Measurements from ENCODE around the gene PKIB. TPM values are rescaled to one million over a fixed set of nuclear protein-coding genes. Genes with fewer than 3 reads are reported as not detected.

The PKIB gene
- total and polyA plus RNA-seq, 2 experiments from 2014 or later: 51.0 to 85.8 TPM

GRCh38 chr6:122666418-122666817 lies 56.2 kb downstream of the PKIB start:
- Histone ChIP-seq H3K4me3 (no peak overlapping the region), H3K27me3 (no peaks in the 10 kb centered on the region), H3K36me3 (no peaks in the 10 kb centered on the region), H3K27ac (no peak overlapping the region), H3K4me1 (ENCODE audit: low read depth) (no peaks in the 10 kb centered on the region), H3K9me3 (ENCODE audit: low read depth) (no peaks in the 10 kb centered on the region)
- TF ChIP-seq, protein P1, sequence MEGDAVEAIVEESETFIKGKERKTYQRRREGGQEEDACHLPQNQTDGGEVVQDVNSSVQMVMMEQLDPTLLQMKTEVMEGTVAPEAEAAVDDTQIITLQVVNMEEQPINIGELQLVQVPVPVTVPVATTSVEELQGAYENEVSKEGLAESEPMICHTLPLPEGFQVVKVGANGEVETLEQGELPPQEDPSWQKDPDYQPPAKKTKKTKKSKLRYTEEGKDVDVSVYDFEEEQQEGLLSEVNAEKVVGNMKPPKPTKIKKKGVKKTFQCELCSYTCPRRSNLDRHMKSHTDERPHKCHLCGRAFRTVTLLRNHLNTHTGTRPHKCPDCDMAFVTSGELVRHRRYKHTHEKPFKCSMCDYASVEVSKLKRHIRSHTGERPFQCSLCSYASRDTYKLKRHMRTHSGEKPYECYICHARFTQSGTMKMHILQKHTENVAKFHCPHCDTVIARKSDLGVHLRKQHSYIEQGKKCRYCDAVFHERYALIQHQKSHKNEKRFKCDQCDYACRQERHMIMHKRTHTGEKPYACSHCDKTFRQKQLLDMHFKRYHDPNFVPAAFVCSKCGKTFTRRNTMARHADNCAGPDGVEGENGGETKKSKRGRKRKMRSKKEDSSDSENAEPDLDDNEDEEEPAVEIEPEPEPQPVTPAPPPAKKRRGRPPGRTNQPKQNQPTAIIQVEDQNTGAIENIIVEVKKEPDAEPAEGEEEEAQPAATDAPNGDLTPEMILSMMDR (IDR thresholded peaks at IDR 0.05; ENCODE audit: low read depth, low read length): no peak
- DNase-seq (ENCODE audit: low read depth in 1 of 2, low spot score in 1 of 2): no peak

- Histone ChIP-seq H3K4me1 (ENCODE audit: low read depth) (no peaks in the 10 kb centered on the region), H3K36me3 (no peaks in the 10 kb centered on the region), H3K9me3 (ENCODE audit: low read depth) (no peaks in the 10 kb centered on the region), H3K4me3 (no peak overlapping the region), H3K27me3 (no peaks in the 10 kb centered on the region), H3K27ac (no peak overlapping the region)
- TF ChIP-seq, protein P1 (IDR thresholded peaks at IDR 0.05; ENCODE audit: low read depth, low read length): no peak
- DNase-seq (ENCODE audit: low read depth in 1 of 2, low spot score in 1 of 2): no peak
These were observed 59.2 kb downstream of the PKIB start for GRCh38 chr6:122669418-122669817.

GRCh38 chr6:122669868-122670267 lies 59.7 kb downstream of the PKIB start:
- H3K9me3 ChIP-seq (ENCODE audit: low read depth): no peaks in the 10 kb centered on the region
- no peaks in the 10 kb centered on the region for H3K36me3 ChIP-seq
- TF ChIP-seq, protein P1 (IDR thresholded peaks at IDR 0.05; ENCODE audit: low read depth, low read length): no peak
- no peak overlapping the region for H3K27ac ChIP-seq
- no peak overlapping the region for H3K4me3 ChIP-seq
- DNase-seq (ENCODE audit: low read depth in 1 of 2, low spot score in 1 of 2): no peak
- H3K4me1 ChIP-seq (ENCODE audit: low read depth): no peaks in the 10 kb centered on the region
- no peaks in the 10 kb centered on the region for H3K27me3 ChIP-seq

DNA sequence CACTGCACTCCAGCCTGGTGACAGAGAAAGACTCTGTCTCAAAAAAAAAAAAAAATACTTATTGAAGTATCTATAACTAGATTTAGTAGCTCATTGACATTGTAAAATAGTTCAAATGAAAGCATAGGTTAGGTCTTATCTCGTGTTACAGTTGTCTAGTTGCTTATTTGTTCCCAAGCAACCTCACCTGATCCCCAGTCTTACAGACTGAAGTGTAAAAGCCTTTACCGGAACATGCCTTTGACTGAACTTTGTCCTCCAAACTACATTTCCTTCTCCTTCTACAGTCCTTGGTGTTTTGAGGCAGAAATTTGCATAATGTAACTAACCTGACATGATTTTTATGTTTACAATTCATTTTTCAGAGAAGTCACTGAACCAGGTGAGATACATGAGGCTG lies 61.0 kb downstream of the PKIB start:
- Histone ChIP-seq H3K9me3 (ENCODE audit: low read depth) (no peaks in the 10 kb centered on the region), H3K4me1 (ENCODE audit: low read depth) (no peaks in the 10 kb centered on the region), H3K27ac (no peak overlapping the region), H3K4me3 (no peak overlapping the region), H3K36me3 (no peaks in the 10 kb centered on the region), H3K27me3 (no peaks in the 10 kb centered on the region)
- TF ChIP-seq, protein P1 (IDR thresholded peaks at IDR 0.05; ENCODE audit: low read depth, low read length): no peak
- DNase-seq (ENCODE audit: low read depth in 1 of 2, low spot score in 1 of 2): no peak

DNA sequence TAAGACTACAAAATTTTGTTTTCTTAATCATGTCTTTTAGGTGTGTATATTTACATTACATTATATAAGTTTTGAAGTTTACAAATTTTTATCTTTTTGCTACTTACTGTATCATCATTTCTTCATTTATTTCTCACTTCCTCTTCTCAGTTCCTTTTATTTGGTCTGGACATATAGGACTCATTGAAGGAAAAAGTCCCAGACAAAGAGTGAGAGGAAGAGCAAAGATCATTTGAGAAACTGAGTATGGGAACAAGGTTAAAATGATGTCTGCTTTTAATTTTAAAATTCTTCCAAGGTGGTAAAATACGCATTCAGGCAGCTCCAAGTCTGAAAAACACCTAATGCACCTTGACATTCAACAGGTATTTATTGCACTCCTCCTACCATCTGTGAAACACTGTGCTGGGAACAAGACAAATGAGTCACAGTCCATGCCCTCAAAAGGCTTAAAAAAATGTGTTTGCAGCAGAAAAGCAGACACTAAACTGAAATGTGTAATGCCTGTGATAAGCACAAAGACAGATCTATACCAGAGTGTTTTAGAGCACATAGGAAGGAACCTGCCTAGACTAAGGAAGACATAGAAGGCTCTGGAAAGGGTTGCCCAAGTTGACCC lies 63.2 kb downstream of the PKIB start:
- Histone ChIP-seq H3K4me1 (ENCODE audit: low read depth) (no peaks in the 10 kb centered on the region), H3K27me3 (no peaks in the 10 kb centered on the region), H3K4me3 (no peak overlapping the region), H3K9me3 (ENCODE audit: low read depth) (no peaks in the 10 kb centered on the region), H3K36me3 (no peaks in the 10 kb centered on the region), H3K27ac (no peak overlapping the region)
- DNase-seq (ENCODE audit: low read depth in 1 of 2, low spot score in 1 of 2): no peak
- TF ChIP-seq, protein P1 (IDR thresholded peaks at IDR 0.05; ENCODE audit: low read depth, low read length): no peak
